ENCODE results near the gene CLASP1. TPM values are rescaled to one million over a fixed set of nuclear protein-coding genes. Genes with fewer than 3 reads are reported as not detected.
"Not testable (repeated sequence)": the region's sequence is repeated elsewhere in the genome, so short reads cannot be mapped to it uniquely, and the experiment has no call there.

CLASP1 gene
- total RNA-seq, 1 experiment from 2014 or later = 46.1 TPM

DNA sequence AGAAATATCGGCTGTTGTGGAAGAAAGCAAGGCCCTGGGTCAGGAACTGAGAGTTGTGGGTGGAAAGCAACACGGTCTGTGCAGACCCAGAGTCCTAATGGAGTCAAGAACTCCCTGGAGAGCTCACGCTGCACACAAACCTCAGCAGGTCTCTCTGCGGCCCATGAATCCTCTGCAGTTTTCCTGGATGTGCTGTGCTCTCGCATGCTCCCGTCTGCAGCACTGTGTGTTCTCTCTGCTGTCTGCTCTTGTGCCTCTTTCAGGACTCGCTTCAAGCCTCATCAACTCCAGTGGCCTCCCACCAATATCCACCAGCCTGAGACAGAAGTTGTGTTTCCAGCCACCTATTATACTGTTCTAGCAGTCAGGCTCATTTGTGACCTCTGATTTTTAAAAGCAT lies 94.3 kb downstream of the CLASP1 start:
- intact Hi-C loops (cut with micrococcal nuclease; ENCODE audit: unreplicated experiment) = no loop called here
- no peaks in the 10 kb centered on the region for H3K9me3 Mint-ChIP-seq (ENCODE audit: unreplicated experiment)
- TF ChIP-seq, protein P1, sequence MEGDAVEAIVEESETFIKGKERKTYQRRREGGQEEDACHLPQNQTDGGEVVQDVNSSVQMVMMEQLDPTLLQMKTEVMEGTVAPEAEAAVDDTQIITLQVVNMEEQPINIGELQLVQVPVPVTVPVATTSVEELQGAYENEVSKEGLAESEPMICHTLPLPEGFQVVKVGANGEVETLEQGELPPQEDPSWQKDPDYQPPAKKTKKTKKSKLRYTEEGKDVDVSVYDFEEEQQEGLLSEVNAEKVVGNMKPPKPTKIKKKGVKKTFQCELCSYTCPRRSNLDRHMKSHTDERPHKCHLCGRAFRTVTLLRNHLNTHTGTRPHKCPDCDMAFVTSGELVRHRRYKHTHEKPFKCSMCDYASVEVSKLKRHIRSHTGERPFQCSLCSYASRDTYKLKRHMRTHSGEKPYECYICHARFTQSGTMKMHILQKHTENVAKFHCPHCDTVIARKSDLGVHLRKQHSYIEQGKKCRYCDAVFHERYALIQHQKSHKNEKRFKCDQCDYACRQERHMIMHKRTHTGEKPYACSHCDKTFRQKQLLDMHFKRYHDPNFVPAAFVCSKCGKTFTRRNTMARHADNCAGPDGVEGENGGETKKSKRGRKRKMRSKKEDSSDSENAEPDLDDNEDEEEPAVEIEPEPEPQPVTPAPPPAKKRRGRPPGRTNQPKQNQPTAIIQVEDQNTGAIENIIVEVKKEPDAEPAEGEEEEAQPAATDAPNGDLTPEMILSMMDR (IDR thresholded peaks at IDR 0.05; ENCODE audit: insufficient read depth in 1 of 2, low read depth in 1 of 2, low read length in 1 of 2, severe bottlenecking in 1 of 2, unreplicated experiment in 1 of 2) = no peak
- CTCF ChIA-PET = no interaction called here
- DNase-seq = no peak
- H3K27me3 Mint-ChIP-seq (ENCODE audit: insufficient read depth, unreplicated experiment) = no peaks in the 10 kb centered on the region
- no peak overlapping the region for H3K27ac Mint-ChIP-seq (ENCODE audit: unreplicated experiment)
- BruUV-seq (replicated peaks) = no TSS peak
- no peak overlapping the region for H3K4me3 Mint-ChIP-seq (ENCODE audit: unreplicated experiment)
- H3K4me1 Mint-ChIP-seq (ENCODE audit: low read depth, unreplicated experiment) = peaks cover 13% of the 10 kb centered on the region
- Histone ChIP-seq H3K4me1 (peaks cover 14% of the 10 kb centered on the region), H3K36me3 (ENCODE audit: control insufficient read depth, insufficient read depth, low read length) (no peaks in the 10 kb centered on the region), H3K9me3 (peaks cover 3% of the 10 kb centered on the region; the same call in 1 of the 2 replicates), H3K27me3 (replicated peaks; ENCODE audit: control insufficient read depth, insufficient read depth, low read length) (no peaks in the 10 kb centered on the region), H3K4me3 (ENCODE audit: low read depth, low read length) (no peak overlapping the region)
- POLR2A ChIA-PET = no interaction called here
- H3K36me3 Mint-ChIP-seq (ENCODE audit: insufficient read depth, unreplicated experiment) = peaks cover 5% of the 10 kb centered on the region

DNA sequence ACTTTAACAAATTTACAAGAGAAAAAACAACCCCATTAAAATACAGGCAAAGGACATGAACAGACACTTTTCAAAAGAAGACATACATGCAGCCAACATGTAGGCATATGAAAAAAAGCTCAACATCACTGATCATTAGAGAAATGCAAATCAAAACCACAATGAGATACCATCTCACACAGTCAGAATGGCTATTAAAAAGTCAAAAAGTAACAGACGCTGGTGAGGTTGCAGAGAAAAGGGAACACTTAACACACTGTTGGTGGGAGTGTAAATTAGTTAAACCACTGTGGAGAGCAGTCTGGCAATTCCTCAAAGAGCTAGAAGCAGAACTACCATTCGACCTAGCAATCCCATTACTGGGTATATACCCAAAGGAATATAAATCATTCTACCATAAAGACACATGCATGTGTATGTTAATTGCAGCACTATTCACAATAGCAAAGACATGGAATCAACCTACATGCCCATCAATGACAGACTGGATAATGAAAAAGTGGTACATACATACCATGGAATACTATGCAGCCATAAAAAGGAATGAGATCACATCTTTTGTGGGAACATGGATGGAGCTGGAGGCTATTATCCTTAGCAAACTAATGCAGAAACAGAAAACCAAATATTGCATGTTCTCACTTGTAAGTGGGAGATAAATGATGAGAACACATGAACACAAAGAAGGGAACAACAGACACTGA lies 96.6 kb downstream of the CLASP1 start:
- H3K27me3 ChIP-seq (replicated peaks; ENCODE audit: control insufficient read depth, insufficient read depth, low read length); H3K27me3 Mint-ChIP-seq (ENCODE audit: insufficient read depth, unreplicated experiment); H3K9me3 ChIP-seq; CTCF ChIA-PET; BruUV-seq (replicated peaks); H3K4me3 ChIP-seq (ENCODE audit: low read depth, low read length); H3K9me3 Mint-ChIP-seq (ENCODE audit: unreplicated experiment); intact Hi-C loops (cut with micrococcal nuclease; ENCODE audit: unreplicated experiment); H3K36me3 Mint-ChIP-seq (ENCODE audit: insufficient read depth, unreplicated experiment); H3K36me3 ChIP-seq (ENCODE audit: control insufficient read depth, insufficient read depth, low read length); DNase-seq; H3K4me3 Mint-ChIP-seq (ENCODE audit: unreplicated experiment); H3K27ac Mint-ChIP-seq (ENCODE audit: unreplicated experiment): not testable (repeated sequence)
- H3K4me1 Mint-ChIP-seq (ENCODE audit: low read depth, unreplicated experiment) = peaks cover 13% of the 10 kb centered on the region
- H3K4me1 ChIP-seq = peaks cover 14% of the 10 kb centered on the region
- POLR2A ChIA-PET = interaction anchor here (0.6 kb wide), 1 partner anchor 1793 kb away, joined by 4 read pairs; the partner anchor contains the start of gene PTPN4

DNA sequence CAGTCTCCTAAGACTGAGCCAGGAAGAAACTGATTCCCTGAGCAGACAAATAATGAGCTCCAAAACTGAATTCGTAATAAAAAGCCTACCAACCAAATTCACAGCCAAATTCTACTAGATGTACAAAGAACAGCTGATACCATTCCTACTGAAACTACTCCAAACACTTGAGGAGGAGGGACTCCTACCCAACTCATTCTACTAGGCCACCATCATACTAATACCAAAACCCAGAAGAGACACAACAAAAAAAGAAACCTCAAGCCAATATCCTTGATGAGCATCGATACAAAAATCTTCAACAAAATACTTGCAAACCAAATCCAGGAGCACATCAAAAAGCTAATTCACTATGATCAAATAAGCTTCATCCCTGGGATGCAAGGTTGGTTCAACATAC lies 98.6 kb downstream of the CLASP1 start:
- H3K4me3 Mint-ChIP-seq (ENCODE audit: unreplicated experiment) = no peak overlapping the region
- no peak overlapping the region for H3K4me3 ChIP-seq (ENCODE audit: low read depth, low read length)
- no peak overlapping the region for H3K27ac Mint-ChIP-seq (ENCODE audit: unreplicated experiment)
- no peaks in the 10 kb centered on the region for H3K9me3 Mint-ChIP-seq (ENCODE audit: unreplicated experiment)
- CTCF ChIA-PET = no interaction called here
- no TSS peak for BruUV-seq (replicated peaks)
- TF ChIP-seq, protein P1 (IDR thresholded peaks at IDR 0.05; ENCODE audit: insufficient read depth in 1 of 2, low read depth in 1 of 2, low read length in 1 of 2, severe bottlenecking in 1 of 2, unreplicated experiment in 1 of 2) = no peak
- intact Hi-C loops (cut with micrococcal nuclease; ENCODE audit: unreplicated experiment) = no loop called here
- H3K36me3 ChIP-seq (ENCODE audit: control insufficient read depth, insufficient read depth, low read length) = no peaks in the 10 kb centered on the region
- H3K4me1 ChIP-seq = no peaks in the 10 kb centered on the region
- POLR2A ChIA-PET = no interaction called here
- no peaks in the 10 kb centered on the region for H3K27me3 Mint-ChIP-seq (ENCODE audit: insufficient read depth, unreplicated experiment)
- H3K27me3 ChIP-seq (replicated peaks; ENCODE audit: control insufficient read depth, insufficient read depth, low read length) = no peaks in the 10 kb centered on the region
- peaks cover 3% of the 10 kb centered on the region; the same call in 1 of the 2 replicates for H3K9me3 ChIP-seq
- H3K36me3 Mint-ChIP-seq (ENCODE audit: insufficient read depth, unreplicated experiment) = no peaks in the 10 kb centered on the region
- no peaks in the 10 kb centered on the region for H3K4me1 Mint-ChIP-seq (ENCODE audit: low read depth, unreplicated experiment)
- no peak for DNase-seq
